IPS DF 4.7 (cell line): Measurements from ENCODE around the gene SRRM3.
"Not testable (repeated sequence)": the region's sequence is repeated elsewhere in the genome, so short reads cannot be mapped to it uniquely, and the experiment has no call there.

Source experiments
- DNase-seq: peaks from one replicate; pipeline ENCODE4 v3.0.0-alpha.2; 2013; ENCODE audit warnings: low spot score; ENCODE audit errors: extremely low read depth

Gene SRRM3

GRCh38 chr7:76261931-76262330 lies 60.2 kb downstream of the SRRM3 start:
- no peak for DNase-seq

GRCh38 chr7:76262683-76263402 lies 61.1 kb downstream of the SRRM3 start:
- peak; percentile 80 for DNase-seq

- no peak for DNase-seq
Observed at GRCh38 chr7:76265299-76265698, 63.6 kb downstream of the SRRM3 start.

GRCh38 chr7:76267107-76267893 lies 65.6 kb downstream of the SRRM3 start:
- DNase-seq, result no peak

- no peak for DNase-seq
Observed at GRCh38 chr7:76267894-76268183, 66.1 kb downstream of the SRRM3 start.

GRCh38 chr7:76268376-76268775 lies 66.7 kb downstream of the SRRM3 start:
- DNase-seq, result no peak

- DNase-seq, result no peak
Observed at GRCh38 chr7:76269895-76270294, 68.2 kb downstream of the SRRM3 start.

- not testable (repeated sequence) for DNase-seq
Observed at GRCh38 chr7:76271384-76271783, 69.7 kb downstream of the SRRM3 start.

GRCh38 chr7:76272142-76272541 lies 70.4 kb downstream of the SRRM3 start:
- DNase-seq, result no peak

- DNase-seq, result no peak
Observed at GRCh38 chr7:76272851-76273497, 71.3 kb downstream of the SRRM3 start.

GRCh38 chr7:76273503-76273902 lies 71.8 kb downstream of the SRRM3 start:
- no peak for DNase-seq

GRCh38 chr7:76278540-76278939 lies 76.8 kb downstream of the SRRM3 start:
- no peak for DNase-seq

- no peak for DNase-seq
Observed at GRCh38 chr7:76280408-76280807, 78.7 kb downstream of the SRRM3 start.

- no peak for DNase-seq
Observed at GRCh38 chr7:76281006-76281705, 79.5 kb downstream of the SRRM3 start.

- no peak for DNase-seq
Observed at GRCh38 chr7:76281706-76282343, 80.1 kb downstream of the SRRM3 start.

- no peak for DNase-seq
Observed at GRCh38 chr7:76282344-76283253, 80.9 kb downstream of the SRRM3 start.

GRCh38 chr7:76283254-76284159 lies 81.8 kb downstream of the SRRM3 start:
- no peak for DNase-seq

GRCh38 chr7:76285604-76286374 lies 84.1 kb downstream of the SRRM3 start:
- DNase-seq, result no peak
